GM23248 (cell line): ENCODE results near the gene ALG14.

Experiments used
- EZH2 ChIP-seq: fragments of 200-600 bp; sonication (generic); IDR thresholded peaks from 2 replicates; pipeline ENCODE4 v1.6.1; 2018; ENCODE audit warnings: antibody characterized with exemption, mild to moderate bottlenecking; ENCODE audit not compliant: insufficient read depth, poor library complexity, severe bottlenecking
- EZH2phosphoT487 ChIP-seq: fragments of 200-600 bp; sonication (generic); IDR thresholded peaks from 2 replicates; pipeline ENCODE4 v1.6.1; 2018; ENCODE audit warnings: antibody characterized with exemption, moderate library complexity, mild to moderate bottlenecking, low read depth; ENCODE audit not compliant: insufficient read depth

DNA sequence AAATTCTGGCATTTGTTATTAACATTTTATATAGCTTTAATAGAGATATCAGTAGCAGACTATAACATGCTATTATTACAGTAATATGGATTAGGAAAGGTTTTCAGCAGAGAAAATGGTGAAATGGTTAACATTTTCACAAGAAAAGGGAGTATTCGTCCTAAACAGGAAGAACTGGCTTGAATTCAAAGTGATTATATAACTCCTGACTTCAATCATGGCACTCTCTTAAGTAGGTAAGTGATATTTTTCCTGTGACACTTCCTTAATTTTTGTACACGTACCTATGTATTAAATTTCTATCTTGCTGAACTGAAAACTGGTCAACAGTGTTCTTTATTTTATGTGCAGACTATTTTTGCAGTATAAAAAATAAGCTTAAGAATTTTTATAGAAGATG lies 77.9 kb downstream of the ALG14 start:
- TF ChIP-seq EZH2 (no peak), EZH2phosphoT487 (no peak)
